LNCaP clone FGC (cell line): ENCODE data around the gene RAB31.

ENCODE experiments used
- DNase-seq: peaks from one replicate; pipeline ENCODE4 v3.0.0-alpha.2; 2011; ENCODE audit warnings: low read depth
- H3K4me3 ChIP-seq: 2 replicates; pipeline ENCODE4 v1.5.1; 2011; ENCODE audit warnings: mild to moderate bottlenecking, low read depth, low read length, control low read depth
- CTCF ChIP-seq: IDR thresholded peaks from 2 replicates; pipeline ENCODE4 v1.5.1; 2012; ENCODE audit warnings: mild to moderate bottlenecking; ENCODE audit not compliant: control insufficient read depth, insufficient read depth; ENCODE audit errors: extremely low read depth

RAB31 gene

DNA sequence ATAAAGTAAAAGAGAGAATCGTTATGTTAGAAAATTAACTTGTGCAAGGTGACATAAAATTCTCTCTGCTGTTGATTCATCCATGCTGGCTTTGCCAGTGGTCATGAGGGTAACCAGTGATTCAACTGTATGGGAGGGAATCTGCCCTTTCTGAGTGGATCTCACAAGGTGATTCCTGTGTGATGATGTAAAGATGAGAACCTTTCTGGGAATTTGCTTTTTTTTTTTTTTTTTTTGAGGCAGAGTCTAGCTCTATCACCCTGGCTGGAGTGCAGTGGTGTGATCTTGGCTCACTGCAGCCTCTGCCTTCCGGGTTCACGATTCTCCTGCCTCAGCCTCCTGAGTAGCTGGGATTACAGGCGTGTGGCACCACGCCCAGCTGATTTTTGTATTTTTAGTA is 23.3 kb downstream of the RAB31 start:
- TF ChIP-seq CTCF, result no peak
- no peak overlapping the region for H3K4me3 ChIP-seq
- DNase-seq, result no peak

- no peak for TF ChIP-seq CTCF
- no peak for DNase-seq
- H3K4me3 ChIP-seq, result no peak overlapping the region
Observed at GRCh38 chr18:9732031-9732430, 23.9 kb downstream of the RAB31 start.

DNA sequence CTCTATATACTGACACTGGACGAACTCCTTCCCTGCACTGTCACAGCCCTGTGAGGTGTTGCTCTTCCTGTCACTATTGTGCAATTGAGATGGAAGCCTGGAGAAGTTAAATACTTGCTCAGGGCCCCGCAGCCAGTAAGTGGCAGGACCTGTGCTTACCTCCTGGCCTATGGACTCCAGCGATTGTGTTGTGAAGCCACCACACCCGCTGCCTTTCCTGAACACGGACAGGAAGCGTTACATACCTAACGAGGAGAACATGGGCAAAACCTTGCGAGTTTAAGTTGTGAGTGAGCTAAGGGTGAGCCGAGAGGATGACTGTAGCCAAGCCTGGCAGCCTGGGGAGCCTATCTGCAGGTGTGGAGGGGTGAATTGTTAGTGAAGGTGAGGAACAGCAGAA is 26.1 kb downstream of the RAB31 start:
- TF ChIP-seq CTCF, result no peak
- DNase-seq, result no peak
- H3K4me3 ChIP-seq, result no peak overlapping the region

GRCh38 chr18:9735238-9735637 is 27.1 kb downstream of the RAB31 start:
- no peak for DNase-seq
- no peak for TF ChIP-seq CTCF
- H3K4me3 ChIP-seq, result no peak overlapping the region

GRCh38 chr18:9735879-9736278 is 27.8 kb downstream of the RAB31 start:
- DNase-seq, result no peak
- H3K4me3 ChIP-seq, result no peak overlapping the region
- no peak for TF ChIP-seq CTCF

GRCh38 chr18:9736286-9736835 is 28.3 kb downstream of the RAB31 start:
- no peak overlapping the region for H3K4me3 ChIP-seq
- no peak for DNase-seq
- TF ChIP-seq CTCF, result no peak

GRCh38 chr18:9737006-9737405 is 28.9 kb downstream of the RAB31 start:
- TF ChIP-seq CTCF, result no peak
- no peak for DNase-seq
- H3K4me3 ChIP-seq, result no peak overlapping the region
